Fibroblast of pulmonary artery (primary cell): ENCODE data around the gene STIP1.
"Not testable (repeated sequence)": the region's sequence is repeated elsewhere in the genome, so short reads cannot be mapped to it uniquely, and the experiment has no call there.

Experiments used
- DNase-seq: peaks from one replicate; pipeline ENCODE4 v3.0.0-alpha.2; 2010; ENCODE audit warnings: low read depth
- H3K4me3 ChIP-seq: replicated peaks from 2 replicates; pipeline ENCODE4 v1.5.1; 2011; ENCODE audit warnings: low read depth, mild to moderate bottlenecking, control low read depth, low read length, moderate library complexity
- CTCF ChIP-seq: IDR thresholded peaks from 2 replicates; pipeline ENCODE4 v1.5.1; 2011; ENCODE audit warnings: mild to moderate bottlenecking, control low read depth, low read length, inconsistent platforms; ENCODE audit errors: missing control alignments

The STIP1 gene

DNA sequence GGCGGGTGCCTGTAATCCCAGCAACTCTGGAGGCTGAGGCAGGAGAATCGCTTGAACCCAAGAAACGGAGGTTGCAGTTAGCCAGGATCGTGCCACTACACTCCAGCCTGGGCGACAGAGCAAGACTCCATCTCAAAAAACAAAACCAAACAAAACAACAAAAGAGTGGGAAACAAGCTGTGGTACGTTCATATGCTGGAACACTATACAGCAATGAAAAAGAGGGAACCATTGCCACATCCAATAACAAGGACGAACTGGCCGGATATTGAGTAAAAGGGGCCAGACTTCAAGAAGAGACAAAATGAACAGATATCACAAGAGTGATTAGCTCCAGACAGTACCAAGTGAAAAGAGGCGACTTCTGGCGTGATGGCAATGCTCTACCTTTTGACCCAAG is 24.9 kb upstream of the STIP1 start:
- H3K4me3 ChIP-seq, result no peak overlapping the region
- no peak for TF ChIP-seq CTCF
- DNase-seq, result no peak

DNA sequence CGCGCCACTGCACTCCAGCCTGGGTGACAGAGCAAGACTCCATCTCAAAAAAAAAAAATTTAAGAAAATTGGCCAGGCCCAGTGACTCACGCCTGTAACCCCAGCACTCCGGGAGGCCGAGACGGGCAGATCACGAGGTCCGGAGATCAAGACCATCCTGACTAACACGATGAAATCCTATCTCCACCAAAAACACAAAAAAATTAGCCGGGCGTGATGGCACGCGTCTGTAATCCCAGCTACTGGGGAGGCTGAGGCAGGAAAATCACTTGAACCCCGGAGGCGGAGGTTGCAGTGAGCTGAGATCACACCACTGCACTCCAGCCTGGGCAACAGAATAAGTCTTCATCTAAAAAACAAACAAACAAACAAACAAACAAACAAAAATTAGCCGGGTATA is 23.2 kb upstream of the STIP1 start:
- not testable (repeated sequence) for H3K4me3 ChIP-seq, DNase-seq

DNA sequence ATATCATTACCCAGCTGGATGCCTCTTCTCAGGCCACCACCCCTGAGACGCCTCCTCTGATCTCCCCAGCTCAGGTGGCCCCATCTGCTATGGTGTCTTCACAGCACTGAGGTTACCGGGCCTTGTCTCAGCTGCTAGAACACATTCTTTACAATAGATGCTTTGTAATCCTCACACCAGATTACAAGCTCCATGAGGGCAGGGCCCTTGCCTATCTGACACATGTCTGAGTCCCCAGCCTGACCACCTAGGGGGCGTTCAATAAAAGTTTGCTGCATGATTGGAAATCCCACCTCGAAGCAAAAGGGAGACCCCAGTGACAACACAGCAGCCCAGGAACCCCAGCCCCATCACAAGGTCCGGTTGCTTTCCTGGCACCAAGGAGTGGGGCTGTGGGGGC is 22.0 kb upstream of the STIP1 start:
- no peak overlapping the region for H3K4me3 ChIP-seq
- no peak for DNase-seq
- TF ChIP-seq CTCF, result no peak

GRCh38 chr11:64164392-64165312 is 21.3 kb upstream of the STIP1 start:
- peak overlapping the region; percentile 66 for H3K4me3 ChIP-seq
- no peak for TF ChIP-seq CTCF
- no peak for DNase-seq

- TF ChIP-seq CTCF, result no peak
- peak overlapping the region; percentile 66 for H3K4me3 ChIP-seq
- no peak for DNase-seq
Measured at GRCh38 chr11:64165481-64165841, 20.5 kb upstream of the STIP1 start.

- no peak for TF ChIP-seq CTCF
- peak; percentile 80 for DNase-seq
Measured at GRCh38 chr11:64165842-64166635, 19.9 kb upstream of the STIP1 start, which contains the start of gene MACROD1. MACROD1 (minus strand) TSS chr11:64166113; CDS start chr11:64165994, 119 bp downstream.

GRCh38 chr11:64170419-64170818 is 15.6 kb upstream of the STIP1 start:
- TF ChIP-seq CTCF, result no peak
- DNase-seq, result no peak
- H3K4me3 ChIP-seq, result no peak overlapping the region

More at GRCh38 chr11:64165842-64166635, 19.9 kb upstream of the STIP1 start, which contains the start of gene MACROD1:
- H3K4me3 ChIP-seq, result peak within 1 kb of the TSS; percentile 66
